Gastroesophageal sphincter (tissue), 4 donors: ENCODE measurements around the gene CCDC117. TPM values are rescaled to one million over a fixed set of nuclear protein-coding genes. Genes with fewer than 3 reads are reported as not detected.
A peak's percentile ranks its signal among the peaks of the same experiment; 100 is the strongest.
"Not testable (repeated sequence)": the region's sequence is repeated elsewhere in the genome, so short reads cannot be mapped to it uniquely, and the experiment has no call there.

ENCODE experiments used
- ATAC-seq: fragments of 150-250 bp; one replicate; pipeline ENCODE4 v1.9.1; 2016; ENCODE audit warnings: mild to moderate bottlenecking, moderate library complexity
- H3K27ac ChIP-seq, 4 donors: fragments of 200-600 bp; sonication (generic) in 3 of 4; 1 replicate in 3 of 4; 2 replicates in 1 of 4; pipeline ENCODE4 v1.5.1; 2016 to 2019
- H3K27me3 ChIP-seq: fragments of 200-600 bp; sonication (generic); one replicate; pipeline ENCODE4 v1.5.1; 2019
- H3K36me3 ChIP-seq, 2 donors: fragments of 200-600 bp; sonication (generic); one replicate each; pipeline ENCODE4 v1.5.1; 2019; ENCODE audit warnings: control low read depth in 1 of 2
- H3K4me1 ChIP-seq, 3 donors: fragments of 200-600 bp; sonication (generic); 1 replicate in 2 of 3; 2 replicates in 1 of 3; pipeline ENCODE4 v1.5.1; 2016 to 2019; ENCODE audit warnings: control low read depth in 2 of 3
- H3K4me3 ChIP-seq, 2 donors: fragments of 200-600 bp; sonication (generic); one replicate each; pipeline ENCODE4 v1.5.1; 2019; ENCODE audit warnings: mild to moderate bottlenecking in 1 of 2, moderate library complexity in 1 of 2
- H3K9me3 ChIP-seq, 3 donors: fragments of 200-600 bp; sonication (generic); one replicate each; pipeline ENCODE4 v1.5.1; 2017 to 2019; ENCODE audit warnings: control low read depth in 2 of 3
- CTCF ChIP-seq, 4 experiments: fragments of 200-600 bp in 2 of 4; fragments of 450-650 bp in 2 of 4; sonication (generic) in 1 of 4; IDR thresholded peaks; one replicate each; pipeline ENCODE4 v1.5.1; 2017 to 2019; ENCODE audit warnings: antibody characterized with exemption in 4 of 4, mild to moderate bottlenecking in 2 of 4, moderate library complexity in 2 of 4
- EP300 ChIP-seq: sonication (generic); formaldehyde crosslinking; IDR thresholded peaks from one replicate; pipeline ENCODE4 v1.6.1; 2017; ENCODE audit warnings: antibody characterized with exemption, mild to moderate bottlenecking
- POLR2A ChIP-seq, 2 donors: fragments of 450-650 bp; IDR thresholded peaks; one replicate each; pipeline ENCODE4 v1.6.1; 2017; ENCODE audit warnings: antibody characterized with exemption in 2 of 2, mild to moderate bottlenecking in 2 of 2, moderate library complexity in 1 of 2
- POLR2AphosphoS5 ChIP-seq: sonication (generic); formaldehyde crosslinking; IDR thresholded peaks from one replicate; pipeline ENCODE4 v1.6.1; 2017; ENCODE audit warnings: antibody characterized with exemption
- WGBS, 2 donors: methylation state at CpG; one replicate each; pipeline ENCODE4 v1.1.5; 2018; ENCODE audit warnings: low coverage in 1 of 2; 5-methylcytosine and 5-hydroxymethylcytosine counted together
- total RNA-seq, 4 donors: library from RNA; depleted of rRNA; stranded (reverse); fragments of >200 nt; gene quantifications; one replicate each; pipeline ENCODE4 v1.1.0, GENCODE V29; 2016

Gene CCDC117
- total RNA-seq, 4 donors from 2014 or later = 23.2 to 34.2 (median 25.7) TPM

GRCh38 chr22:28817919-28818859 lies 45.7 kb downstream of the CCDC117 start:
- no peak for ATAC-seq
- 82 to 90% methylated on average over 9 to 12 of the region's 14 CpGs for WGBS, 2 donors
- H3K4me3 ChIP-seq = no peak overlapping the region
- H3K27ac ChIP-seq = peak overlapping the region in 2 of 4 donors; percentile 35 to 45
- H3K27me3 ChIP-seq = no peaks in the 10 kb centered on the region
- no peaks in the 10 kb centered on the region for H3K9me3 ChIP-seq
- TF ChIP-seq POLR2AphosphoS5 = peak; percentile 21
- no peak for TF ChIP-seq CTCF (IDR thresholded peaks at IDR 0.05)
- TF ChIP-seq POLR2A (IDR thresholded peaks at IDR 0.05) = no peak
- TF ChIP-seq EP300 = no peak
- no peaks in the 10 kb centered on the region for H3K36me3 ChIP-seq
- H3K4me1 ChIP-seq = peaks cover 0 to 28% (median 4%) of the 10 kb centered on the region in 3 donors

DNA sequence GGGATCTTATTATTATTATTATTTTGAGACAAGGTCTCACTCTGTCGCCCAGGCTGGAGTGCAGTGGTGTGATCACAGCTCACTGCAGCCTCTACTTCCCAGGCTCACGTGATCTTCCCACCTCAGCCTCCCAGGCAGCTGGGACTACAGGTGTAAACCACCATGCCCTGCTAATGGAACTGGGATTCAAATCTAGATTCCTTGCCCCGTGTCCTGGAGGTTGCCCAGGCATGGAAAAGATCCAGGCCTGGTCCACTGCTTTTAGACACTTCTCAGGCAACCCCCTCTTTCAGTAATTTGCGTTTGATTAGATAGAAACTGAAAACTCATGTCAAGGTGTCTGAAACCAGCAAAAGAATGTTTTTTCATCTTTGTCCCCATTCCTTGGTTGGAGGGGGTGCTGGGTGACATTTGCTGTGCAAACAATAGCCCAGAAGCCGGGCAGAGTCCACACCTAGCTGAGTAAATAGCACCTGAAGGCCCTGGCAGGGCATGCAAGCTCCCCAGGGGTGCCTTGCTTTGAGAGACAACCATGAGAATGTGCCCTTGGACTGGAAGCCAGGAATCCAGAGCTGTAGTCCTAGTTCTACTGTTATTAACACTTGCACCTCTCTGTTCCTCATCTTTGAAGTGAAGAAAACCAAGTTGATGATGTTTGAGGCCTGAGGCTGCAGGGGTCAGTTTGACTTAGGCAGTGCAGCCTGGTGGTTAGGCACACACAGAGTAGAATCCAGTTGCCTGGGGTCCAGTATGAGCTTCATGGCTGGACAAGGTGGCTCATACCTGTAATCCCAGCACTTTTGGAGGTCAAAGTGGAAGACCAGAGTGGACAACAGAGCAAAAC lies 47.0 kb downstream of the CCDC117 start:
- peaks cover 0 to 17% (median 4%) of the 10 kb centered on the region in 3 donors for H3K4me1 ChIP-seq
- TF ChIP-seq EP300 (no peak), CTCF (IDR thresholded peaks at IDR 0.05) (no peak), POLR2AphosphoS5 (no peak), POLR2A (IDR thresholded peaks at IDR 0.05) (no peak)
- peak overlapping the region in 1 of 4 donors; percentile 45 for H3K27ac ChIP-seq
- no peak for ATAC-seq
- no peaks in the 10 kb centered on the region for H3K27me3 ChIP-seq
- H3K4me3 ChIP-seq = no peak overlapping the region
- WGBS, 2 donors = 87% methylated on average over 3 of the region's 5 CpGs; no CpG with 5 or more reads in 1 of the 2 donors
- H3K9me3 ChIP-seq = no peaks in the 10 kb centered on the region
- H3K36me3 ChIP-seq = no peaks in the 10 kb centered on the region

- Histone ChIP-seq H3K4me3 (no peak overlapping the region), H3K27me3 (no peaks in the 10 kb centered on the region), H3K36me3 (no peaks in the 10 kb centered on the region), H3K27ac (no peak overlapping the region), H3K9me3 (no peaks in the 10 kb centered on the region), H3K4me1 (peaks cover 0 to 17% (median 4%) of the 10 kb centered on the region in 3 donors)
- 40 to 100% methylated on average over 1 of the region's 2 CpGs for WGBS, 2 donors
- no peak for ATAC-seq
- TF ChIP-seq POLR2A (IDR thresholded peaks at IDR 0.05) (no peak), CTCF (IDR thresholded peaks at IDR 0.05) (no peak), POLR2AphosphoS5 (no peak), EP300 (no peak)
Measured at GRCh38 chr22:28820885-28821284, 48.4 kb downstream of the CCDC117 start.

DNA sequence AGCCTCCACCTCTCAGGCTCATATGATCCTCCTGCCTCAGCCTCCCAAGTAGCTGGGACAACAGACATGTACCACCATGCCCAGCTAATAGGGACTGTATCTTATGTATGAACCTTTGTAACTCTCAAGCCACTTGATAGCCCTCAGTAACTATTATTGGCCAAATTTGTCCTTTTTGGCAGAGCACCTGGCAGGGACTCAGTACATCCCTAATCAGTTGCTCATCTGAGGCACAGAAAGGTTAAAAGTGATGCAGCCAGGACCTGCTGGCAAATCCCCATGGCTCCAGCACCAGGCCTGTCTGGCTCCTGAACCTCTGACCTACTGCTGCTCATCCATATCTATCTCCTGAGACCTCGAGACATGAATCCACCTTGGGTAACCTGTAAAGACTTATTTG lies 49.0 kb downstream of the CCDC117 start:
- Histone ChIP-seq H3K27me3 (no peaks in the 10 kb centered on the region), H3K4me1 (peaks cover 0 to 17% (median 4%) of the 10 kb centered on the region in 3 donors), H3K36me3 (no peaks in the 10 kb centered on the region), H3K4me3 (no peak overlapping the region), H3K9me3 (no peaks in the 10 kb centered on the region), H3K27ac (no peak overlapping the region)
- ATAC-seq = no peak
- no peak for TF ChIP-seq POLR2AphosphoS5
- WGBS, 2 donors = 100% methylated on average over 1 of the region's 1 CpG; no CpG with 5 or more reads in 1 of the 2 donors

DNA sequence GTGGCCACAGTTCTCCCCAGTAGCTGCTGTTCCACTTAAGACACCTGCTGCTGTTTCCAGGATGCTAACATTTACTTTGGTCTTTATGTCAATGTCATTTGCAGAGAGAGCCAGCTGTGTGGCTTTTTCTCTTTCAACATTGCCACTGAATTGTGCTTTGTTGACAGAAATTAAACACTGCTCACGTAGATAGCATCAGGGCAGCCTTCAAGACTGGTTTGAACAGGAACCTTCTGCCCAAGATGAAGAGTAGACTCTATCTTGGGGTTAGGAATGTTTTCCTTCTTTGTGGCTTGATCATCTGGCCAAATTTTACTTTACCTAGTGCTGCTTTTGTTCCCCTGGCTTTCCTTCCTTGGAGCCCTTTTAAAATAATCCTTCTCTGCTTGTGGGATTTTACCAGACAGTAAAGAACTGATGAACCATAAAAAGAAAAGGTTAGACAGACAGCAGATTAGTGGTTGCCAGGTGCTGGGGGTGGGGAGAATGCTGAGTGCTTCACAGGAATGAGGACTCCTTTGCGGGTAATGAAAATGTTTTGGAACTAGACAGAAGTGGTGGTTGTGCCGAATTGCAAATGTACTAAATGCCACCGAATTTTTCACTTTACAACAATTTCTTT lies 50.5 kb downstream of the CCDC117 start:
- no peak for TF ChIP-seq CTCF (IDR thresholded peaks at IDR 0.05)
- no peak for TF ChIP-seq EP300
- TF ChIP-seq POLR2A (IDR thresholded peaks at IDR 0.05) = no peak
- TF ChIP-seq POLR2AphosphoS5 = no peak
- Histone ChIP-seq H3K4me3 (no peak overlapping the region), H3K4me1 (peaks cover 0 to 13% (median 4%) of the 10 kb centered on the region in 3 donors), H3K9me3 (no peaks in the 10 kb centered on the region), H3K27ac (no peak overlapping the region), H3K27me3 (no peaks in the 10 kb centered on the region), H3K36me3 (no peaks in the 10 kb centered on the region)
- ATAC-seq = no peak
- WGBS, 2 donors = 53 to 80% methylated on average over 4 of the region's 4 CpGs

DNA sequence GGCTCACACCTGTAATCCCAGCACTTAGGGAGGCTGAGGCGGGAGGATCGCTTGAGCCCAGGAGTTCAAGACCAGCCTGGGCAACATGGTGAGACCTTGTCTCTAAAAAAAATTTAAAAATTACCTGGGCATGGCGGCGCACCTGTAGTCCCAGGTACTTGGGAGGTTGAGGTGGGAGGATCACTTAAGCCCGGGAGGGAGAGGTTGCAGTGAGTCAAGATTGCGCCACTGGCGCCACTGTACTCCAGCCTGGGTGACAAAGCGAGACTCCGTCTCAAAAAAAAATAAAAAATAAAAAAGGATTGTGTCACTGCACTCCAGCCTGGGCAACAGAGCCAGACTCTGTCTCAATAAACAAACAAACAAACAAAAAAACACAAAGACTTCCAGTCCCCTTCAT lies 52.0 kb downstream of the CCDC117 start:
- 80 to 93% methylated on average over 6 to 7 of the region's 9 CpGs for WGBS, 2 donors
- H3K36me3 ChIP-seq, H3K27me3 ChIP-seq, ATAC-seq, H3K27ac ChIP-seq, H3K4me3 ChIP-seq, H3K9me3 ChIP-seq, H3K4me1 ChIP-seq: not testable (repeated sequence)

GRCh38 chr22:28826430-28826829 lies 53.9 kb downstream of the CCDC117 start:
- not testable (repeated sequence) for H3K27ac ChIP-seq, ATAC-seq, H3K9me3 ChIP-seq, H3K27me3 ChIP-seq, H3K36me3 ChIP-seq, H3K4me3 ChIP-seq
- H3K4me1 ChIP-seq = peaks cover 0 to 18% (median 0%) of the 10 kb centered on the region in 3 donors
- WGBS, 2 donors = 82 to 94% methylated on average over 4 of the region's 4 CpGs
